HG03108 (cell line): ENCODE results near the gene MED31.
"Not testable (repeated sequence)": the region's sequence is repeated elsewhere in the genome, so short reads cannot be mapped to it uniquely, and the experiment has no call there.

Source experiments
- ATAC-seq: cut with Tn5 transposase; IDR thresholded peaks from one replicate; pipeline ENCODE4 v1.9.1; 2021; ENCODE audit warnings: moderate library complexity; ENCODE audit not compliant: unreplicated experiment

Gene MED31

DNA sequence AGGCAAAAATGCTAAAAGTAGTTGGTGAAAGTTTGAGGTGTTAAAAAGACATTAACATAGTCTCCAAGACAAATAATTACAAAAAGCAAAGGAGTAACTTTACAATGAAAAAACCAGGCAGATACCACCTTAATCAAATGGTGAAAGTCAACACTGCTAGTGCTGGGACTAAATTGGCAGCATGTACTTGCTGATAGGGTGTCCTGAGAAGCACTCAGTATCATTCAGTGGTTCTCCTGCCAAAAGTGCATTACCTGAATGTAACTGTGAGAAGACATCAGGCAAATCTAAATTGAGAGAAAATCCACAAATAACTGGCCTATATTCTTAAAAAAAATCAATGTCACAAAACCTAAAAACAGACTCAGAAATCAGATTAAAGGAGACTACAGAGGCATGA is 18.9 kb downstream of the MED31 start:
- ATAC-seq, result no peak

GRCh38 chr17:6630390-6630789 is 21.0 kb downstream of the MED31 start:
- ATAC-seq, result no peak

DNA sequence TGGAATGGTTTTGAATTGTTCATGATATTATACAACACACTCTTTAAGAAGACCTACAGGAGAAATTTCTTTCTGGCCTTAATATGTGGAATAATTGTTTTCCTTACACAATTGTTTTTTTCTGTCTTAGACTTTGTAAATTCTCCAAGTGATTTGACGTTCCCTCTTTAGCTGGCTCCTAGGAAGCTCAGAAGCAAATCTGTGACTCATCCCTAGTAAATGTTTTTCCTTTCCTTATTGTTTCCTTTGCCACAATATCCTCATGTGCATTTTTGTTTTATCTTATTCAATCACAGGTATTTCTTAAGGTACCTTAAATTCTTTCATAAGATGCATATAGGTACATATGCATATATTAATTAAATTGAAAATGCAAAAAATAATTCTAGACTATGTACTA is 24.4 kb downstream of the MED31 start:
- no peak for ATAC-seq

GRCh38 chr17:6626616-6627015 is 24.8 kb downstream of the MED31 start:
- no peak for ATAC-seq

DNA sequence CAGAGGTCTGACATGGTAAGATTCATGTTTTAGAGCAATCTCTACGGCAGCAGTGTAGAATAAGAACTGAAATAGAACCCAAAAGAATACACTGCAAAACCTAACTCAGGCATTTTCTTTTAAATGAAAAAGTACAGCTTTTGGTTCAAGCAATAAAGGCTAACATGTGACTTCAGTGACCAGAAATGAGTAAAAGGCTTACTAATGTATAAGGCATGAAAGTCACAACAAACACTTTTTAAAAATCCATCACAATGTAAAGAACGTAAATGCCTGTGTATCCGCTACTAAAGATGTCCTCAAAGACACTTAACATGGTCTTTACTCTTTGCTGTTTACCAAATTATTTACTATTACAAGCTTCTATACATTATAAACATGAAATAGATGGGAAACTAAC is 27.5 kb downstream of the MED31 start:
- ATAC-seq, result no peak

GRCh38 chr17:6611231-6611630 is 40.2 kb downstream of the MED31 start:
- ATAC-seq, result no peak

GRCh38 chr17:6610011-6610410 is 41.4 kb downstream of the MED31 start:
- ATAC-seq, result no peak

DNA sequence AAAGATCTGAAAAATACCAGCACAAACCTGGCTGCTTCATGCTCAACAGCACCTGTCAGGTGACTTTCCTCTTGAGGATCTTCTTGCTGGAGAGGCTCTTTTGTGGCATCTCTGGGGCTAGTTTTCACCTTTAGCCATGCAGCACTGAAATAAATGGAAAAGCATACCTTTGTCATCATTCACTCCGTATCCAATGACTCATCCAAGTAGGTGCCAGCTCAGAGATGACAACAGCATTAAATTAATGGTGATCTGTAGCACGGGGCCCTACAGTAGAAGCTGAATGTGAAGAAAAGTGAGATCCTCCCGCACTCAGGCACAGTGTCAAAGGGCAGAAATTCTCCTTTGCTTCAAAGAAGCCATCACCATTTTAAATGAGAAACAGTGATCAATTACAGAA is 43.1 kb downstream of the MED31 start:
- ATAC-seq, result no peak

DNA sequence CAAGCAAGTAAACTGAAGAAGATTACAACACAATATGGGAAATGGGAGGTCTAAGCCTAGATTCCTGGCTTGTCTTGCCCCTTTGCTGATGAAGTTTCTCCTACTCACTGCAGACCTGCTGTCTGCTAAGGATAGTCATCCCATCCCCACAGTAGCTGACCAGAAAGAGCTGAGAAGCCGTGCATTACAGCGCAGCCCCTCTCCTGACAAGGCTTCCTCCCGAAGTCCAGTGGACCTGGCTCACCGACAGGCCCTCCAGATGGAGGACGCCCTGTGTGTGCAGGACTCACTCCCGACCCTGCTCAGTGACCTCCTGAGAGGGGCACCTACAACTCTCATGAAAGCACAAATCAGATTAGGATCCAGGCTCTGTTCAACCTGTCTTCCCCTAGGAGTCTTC is 46.3 kb downstream of the MED31 start:
- no peak for ATAC-seq

- no peak for ATAC-seq
Observed at GRCh38 chr17:6603744-6604325, 47.6 kb downstream of the MED31 start.

- no peak for ATAC-seq
Observed at GRCh38 chr17:6602141-6602540, 49.3 kb downstream of the MED31 start.

DNA sequence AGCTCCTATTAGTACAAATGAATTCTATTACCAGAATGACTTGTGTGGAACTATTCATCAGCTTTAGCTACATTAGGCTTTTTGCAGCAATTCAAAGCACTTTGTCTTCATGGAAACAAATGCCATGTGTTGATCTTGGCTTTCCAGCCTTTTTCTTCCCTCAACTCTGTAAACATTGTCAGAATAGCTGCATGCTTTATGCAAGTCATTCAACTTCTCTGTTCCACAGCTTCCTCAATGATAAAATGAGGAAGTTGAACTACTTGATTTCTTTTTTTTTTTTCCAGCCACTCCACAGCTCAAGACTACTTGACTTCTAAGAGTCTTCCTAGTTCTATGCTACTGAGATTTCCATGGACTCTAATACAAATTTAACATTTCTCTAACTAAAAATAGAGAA is 52.0 kb downstream of the MED31 start:
- no peak for ATAC-seq

- ATAC-seq, result no peak
Observed at GRCh38 chr17:6597727-6598126, 53.7 kb downstream of the MED31 start.

- no peak for ATAC-seq
Observed at GRCh38 chr17:6596941-6597340, 54.5 kb downstream of the MED31 start.

GRCh38 chr17:6596511-6596910 is 54.9 kb downstream of the MED31 start:
- no peak for ATAC-seq

GRCh38 chr17:6596081-6596480 is 55.3 kb downstream of the MED31 start:
- no peak for ATAC-seq

DNA sequence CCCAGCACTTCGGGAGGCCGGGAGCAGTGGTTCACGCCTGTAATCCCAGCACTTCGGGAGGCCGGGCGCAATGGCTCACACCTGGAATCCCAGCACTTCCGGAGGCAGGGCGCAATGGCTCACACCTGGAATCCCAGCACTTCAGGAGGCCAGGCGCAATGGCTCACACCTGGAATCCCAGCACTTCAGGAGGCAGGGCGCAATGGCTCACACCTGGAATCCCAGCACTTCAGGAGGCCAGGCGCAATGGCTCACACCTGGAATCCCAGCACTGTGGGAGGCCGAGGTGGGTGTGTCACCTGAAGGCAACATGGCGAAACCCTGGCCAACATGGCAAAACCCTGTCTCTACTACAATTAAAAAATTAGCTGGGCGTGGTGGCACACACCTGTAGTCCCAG is 58.0 kb downstream of the MED31 start:
- ATAC-seq, result not testable (repeated sequence)
